Bronchial epithelial cell (primary cell): ENCODE data around the gene CCDC13. TPM values are rescaled to one million over a fixed set of nuclear protein-coding genes. Genes with fewer than 3 reads are reported as not detected.

Experiments
- DNase-seq: peaks from one replicate; pipeline ENCODE4 v3.0.0-alpha.2; 2010; ENCODE audit warnings: low read depth
- FAIRE-seq: peaks from 2 replicates; lab custom pipeline; 2011; peaks lifted over from hg19 to GRCh38; lab: Jason Lieb, UNC
- H3K27me3 ChIP-seq: 2 replicates; pipeline ENCODE4 v1.5.1; 2011; ENCODE audit warnings: low read length; ENCODE audit not compliant: control insufficient read depth, insufficient read depth
- H3K36me3 ChIP-seq: 2 replicates; pipeline ENCODE4 v1.5.1; 2011; ENCODE audit warnings: low read length; ENCODE audit not compliant: control insufficient read depth, insufficient read depth
- H3K4me3 ChIP-seq: 2 replicates; pipeline ENCODE4 v1.5.1; 2011; ENCODE audit warnings: mild to moderate bottlenecking, low read depth, low read length, control low read depth
- CTCF ChIP-seq: IDR thresholded peaks from 2 replicates; pipeline ENCODE4 v1.5.1; 2011; ENCODE audit warnings: mild to moderate bottlenecking, moderate library complexity, low read length, control low read depth, inconsistent platforms; ENCODE audit not compliant: insufficient read depth, severe bottlenecking
- total RNA-seq: library from RNA; depleted of rRNA; stranded (reverse); fragments of >200 nt; gene quantifications from 2 replicates; pipeline ENCODE4 v1.2.1, GENCODE V29; 2014

The CCDC13 gene
- total RNA-seq, 1 donor from 2014 or later = 1.6 TPM

GRCh38 chr3:42732196-42732828 is 40.7 kb downstream of the CCDC13 start:
- H3K4me3 ChIP-seq = no peak overlapping the region
- DNase-seq = no peak
- no peak for TF ChIP-seq CTCF
- H3K27me3 ChIP-seq = peaks cover 4% of the 10 kb centered on the region
- no peaks in the 10 kb centered on the region for H3K36me3 ChIP-seq
- no peak for FAIRE-seq

GRCh38 chr3:42731476-42732195 is 41.4 kb downstream of the CCDC13 start:
- no peak for TF ChIP-seq CTCF
- no peak overlapping the region for H3K4me3 ChIP-seq
- H3K27me3 ChIP-seq = peaks cover 4% of the 10 kb centered on the region
- FAIRE-seq = peak; percentile 36
- H3K36me3 ChIP-seq = no peaks in the 10 kb centered on the region
- no peak for DNase-seq

GRCh38 chr3:42730706-42731420 is 42.2 kb downstream of the CCDC13 start:
- TF ChIP-seq CTCF = no peak
- FAIRE-seq (no peak), DNase-seq (no peak)
- H3K27me3 ChIP-seq = peaks cover 4% of the 10 kb centered on the region
- H3K4me3 ChIP-seq = no peak overlapping the region
- no peaks in the 10 kb centered on the region for H3K36me3 ChIP-seq

- Histone ChIP-seq H3K27me3 (peaks cover 4% of the 10 kb centered on the region), H3K36me3 (no peaks in the 10 kb centered on the region), H3K4me3 (no peak overlapping the region)
- FAIRE-seq (no peak), DNase-seq (no peak)
- TF ChIP-seq CTCF = no peak
Observed at GRCh38 chr3:42730294-42730693, 42.8 kb downstream of the CCDC13 start.

GRCh38 chr3:42729404-42730145 is 43.5 kb downstream of the CCDC13 start:
- Histone ChIP-seq H3K27me3 (peaks cover 2% of the 10 kb centered on the region), H3K36me3 (no peaks in the 10 kb centered on the region), H3K4me3 (no peak overlapping the region)
- FAIRE-seq (peak; percentile 62), DNase-seq (no peak)
- TF ChIP-seq CTCF = no peak
